HG02981 (cell line): Measurements from ENCODE around the gene SSBP1.
A peak's percentile ranks its signal among the peaks of the same experiment; 100 is the strongest.
"Not testable (repeated sequence)": the region's sequence is repeated elsewhere in the genome, so short reads cannot be mapped to it uniquely, and the experiment has no call there.

Source experiments
- ATAC-seq: cut with Tn5 transposase; IDR thresholded peaks from one replicate; pipeline ENCODE4 v1.9.1; 2021; ENCODE audit warnings: mild to moderate bottlenecking, moderate library complexity; ENCODE audit not compliant: unreplicated experiment

Gene SSBP1

DNA sequence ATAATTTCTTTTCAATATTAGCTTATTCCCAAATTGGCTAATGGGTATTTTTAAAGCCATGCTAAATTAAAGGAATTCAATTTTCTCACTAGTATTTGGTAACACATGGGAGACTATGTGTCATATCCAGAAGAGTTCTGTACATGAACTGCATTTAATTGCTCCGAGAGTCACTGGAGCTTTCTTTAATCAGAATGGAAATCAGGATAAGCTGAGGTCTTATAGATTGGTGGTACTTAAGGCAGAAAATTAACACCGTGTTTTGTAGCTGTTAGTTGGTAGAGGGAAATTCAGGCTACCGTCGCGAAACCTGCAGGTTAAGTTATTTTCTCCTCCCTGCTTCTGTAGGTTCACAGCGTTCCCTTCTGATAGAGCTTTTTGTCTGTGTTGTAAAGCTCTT is 29.8 kb upstream of the SSBP1 start, which contains the start of gene WEE2:
Gene WEE2, plus strand, starts transcription at position 3 of the 400 bp plus-strand sequence. CDS start 406 bp downstream, outside the sequence.
- no peak for ATAC-seq

DNA sequence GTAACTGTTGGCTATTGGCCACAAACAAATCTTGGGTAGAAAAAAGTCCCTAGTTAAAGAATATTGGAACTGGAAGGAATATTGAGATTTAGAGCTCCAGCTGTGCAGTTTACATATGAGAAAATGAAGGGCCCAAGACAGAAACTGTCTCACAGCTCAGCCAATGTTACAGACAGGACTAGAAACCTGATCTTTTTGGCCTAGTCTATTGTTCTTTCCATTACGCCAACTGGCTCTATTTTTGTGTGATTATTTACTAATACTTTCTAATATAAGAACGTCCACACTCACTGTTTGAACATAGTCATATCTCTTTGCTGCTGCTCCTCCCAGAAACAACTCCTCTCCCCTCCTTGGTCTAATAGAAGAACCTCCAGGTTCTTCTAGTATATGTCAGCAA is 28.8 kb upstream of the SSBP1 start:
- ATAC-seq: no peak

GRCh38 chr7:141709749-141710148 is 28.4 kb upstream of the SSBP1 start:
- no peak for ATAC-seq

DNA sequence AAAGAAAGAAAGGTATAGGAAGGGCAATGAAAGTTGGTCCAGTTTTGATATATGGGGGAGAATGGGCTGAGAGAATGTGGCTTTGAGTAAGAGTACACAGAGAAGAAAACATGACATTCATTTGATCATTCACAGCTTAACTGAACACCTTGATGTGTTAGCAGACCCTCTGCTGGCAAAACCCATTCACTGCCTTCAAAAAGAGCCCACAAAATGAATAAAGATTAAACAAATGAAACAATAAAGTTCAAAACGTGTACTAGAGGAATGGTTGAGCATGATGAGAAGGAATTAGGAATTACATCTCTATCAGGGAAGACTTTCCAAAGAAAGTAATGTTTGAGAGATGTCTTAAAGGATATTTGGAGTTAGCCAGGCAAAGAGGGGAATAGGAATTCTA is 27.9 kb upstream of the SSBP1 start:
- no peak for ATAC-seq

GRCh38 chr7:141712603-141713255 is 25.4 kb upstream of the SSBP1 start:
- ATAC-seq: no peak

- no peak for ATAC-seq
Observed at GRCh38 chr7:141713890-141714289, 24.3 kb upstream of the SSBP1 start.

GRCh38 chr7:141714571-141714970 is 23.6 kb upstream of the SSBP1 start:
- no peak for ATAC-seq

DNA sequence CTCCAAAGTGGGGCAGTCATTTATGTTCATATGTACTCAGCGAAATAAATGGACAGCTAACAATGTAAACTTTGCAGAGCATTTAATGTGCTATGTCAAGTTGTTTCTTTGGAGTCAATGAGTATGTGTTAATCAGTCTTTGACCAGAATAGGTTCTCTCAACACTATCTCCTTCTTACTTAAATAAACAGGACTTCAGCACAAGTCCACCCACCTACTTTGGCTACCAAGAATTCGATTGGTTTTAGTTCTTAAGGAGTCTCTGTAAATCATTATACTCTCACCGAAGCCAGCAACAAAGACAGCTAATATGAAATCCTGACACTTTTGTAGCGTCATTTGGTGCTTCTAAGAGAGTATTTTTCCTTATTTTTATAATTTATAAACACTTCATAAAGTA is 23.1 kb upstream of the SSBP1 start:
- ATAC-seq: no peak

DNA sequence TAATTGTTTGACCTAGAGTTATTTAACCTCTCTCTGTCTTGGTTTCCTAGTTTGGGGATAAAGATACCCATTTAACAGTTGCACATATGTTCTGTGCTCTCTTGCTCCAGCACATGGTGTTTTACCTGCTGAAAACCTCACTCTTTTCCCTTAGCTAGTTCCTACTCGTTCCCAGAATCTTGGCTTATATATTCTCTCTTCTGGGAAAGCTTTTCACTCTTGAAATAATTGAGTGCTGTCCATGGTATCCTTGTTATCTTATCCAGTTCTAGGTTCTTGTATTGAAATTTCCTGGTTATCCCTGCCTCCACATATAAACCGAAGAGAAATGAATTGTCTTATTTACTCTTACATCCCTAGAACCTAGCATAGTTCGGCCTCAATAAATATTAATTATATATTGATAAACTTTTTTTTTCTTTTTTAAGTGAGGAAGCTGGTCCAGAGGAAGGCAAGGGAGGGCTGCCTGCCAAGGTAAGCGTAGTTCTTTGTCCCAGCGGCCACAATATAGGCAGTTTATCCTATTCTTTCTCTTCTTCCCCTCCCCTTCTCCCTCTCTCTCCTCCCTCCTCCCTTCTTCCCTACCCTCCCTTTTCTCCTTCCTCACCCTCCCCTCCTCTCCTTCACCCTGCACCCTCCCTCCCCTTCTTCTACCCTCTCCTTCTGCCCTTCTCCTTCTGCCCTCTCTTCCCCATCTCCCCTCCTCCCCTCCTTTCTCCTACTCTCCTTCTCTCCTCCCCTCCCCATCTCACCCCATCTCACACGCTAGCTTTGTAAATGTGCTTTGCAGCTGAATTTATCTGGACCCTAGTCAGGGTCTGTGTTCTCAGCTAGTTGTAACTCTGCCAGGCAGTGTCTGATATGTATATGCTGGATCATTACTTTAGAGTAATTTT is 22.1 kb upstream of the SSBP1 start:
- no peak for ATAC-seq

- no peak for ATAC-seq
Observed at GRCh38 chr7:141717450-141717849, 20.7 kb upstream of the SSBP1 start.

DNA sequence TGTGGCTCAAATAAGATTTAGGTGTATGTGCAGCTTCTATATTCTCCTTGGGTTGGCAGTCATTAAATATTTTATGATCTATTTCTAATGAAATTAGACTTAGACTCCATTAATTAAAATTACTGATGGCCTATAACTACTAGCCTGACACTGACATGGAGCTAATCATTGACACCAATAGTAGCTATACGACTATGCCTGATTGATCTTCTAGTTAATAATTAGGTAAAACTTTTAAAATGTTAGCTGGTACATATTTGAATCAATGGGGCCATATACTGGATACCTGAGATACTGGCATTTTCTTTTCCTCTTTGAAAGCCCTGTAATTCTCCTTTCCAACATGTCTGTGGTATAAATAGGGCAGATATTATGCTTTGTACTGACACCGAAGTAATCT is 15.6 kb upstream of the SSBP1 start:
- peak; percentile 85 for ATAC-seq

GRCh38 chr7:141729020-141729419 is 9.1 kb upstream of the SSBP1 start:
- ATAC-seq: no peak

GRCh38 chr7:141731476-141732149 is 6.5 kb upstream of the SSBP1 start:
- ATAC-seq: no peak

DNA sequence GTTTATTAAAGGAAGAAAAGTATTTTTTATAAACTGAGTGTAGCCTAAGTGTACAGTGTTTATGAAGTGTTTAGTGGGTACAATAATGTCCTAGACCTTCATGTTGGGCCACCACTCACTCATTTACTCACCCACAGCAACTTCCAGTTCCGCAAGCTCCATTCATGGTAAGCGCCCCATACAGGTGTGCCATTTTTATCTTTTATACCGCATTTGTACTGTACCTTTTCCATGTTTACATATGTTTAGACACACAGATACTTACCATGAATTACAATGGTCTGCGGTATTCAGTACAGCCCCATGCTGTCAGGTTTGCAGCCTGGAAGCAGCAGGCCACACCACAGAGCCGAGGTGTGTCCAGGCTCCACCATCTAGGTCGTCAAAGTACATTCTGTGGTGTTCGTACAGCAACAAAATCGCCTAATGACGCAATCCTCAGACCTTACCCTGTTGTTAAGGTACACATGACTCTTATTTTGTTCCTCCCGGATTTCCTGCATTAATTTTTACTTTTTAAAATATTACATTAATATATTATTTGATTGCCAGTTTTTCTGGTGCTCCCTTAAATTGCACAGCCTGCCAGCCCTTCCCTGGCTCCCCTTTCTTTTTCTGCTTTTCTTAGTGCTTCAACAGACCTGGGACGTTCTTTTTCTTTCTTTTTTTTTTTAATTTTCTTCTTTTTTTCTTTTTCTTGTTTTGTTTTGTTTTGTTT is 881 bp upstream of the SSBP1 start:
- ATAC-seq: no peak

DNA sequence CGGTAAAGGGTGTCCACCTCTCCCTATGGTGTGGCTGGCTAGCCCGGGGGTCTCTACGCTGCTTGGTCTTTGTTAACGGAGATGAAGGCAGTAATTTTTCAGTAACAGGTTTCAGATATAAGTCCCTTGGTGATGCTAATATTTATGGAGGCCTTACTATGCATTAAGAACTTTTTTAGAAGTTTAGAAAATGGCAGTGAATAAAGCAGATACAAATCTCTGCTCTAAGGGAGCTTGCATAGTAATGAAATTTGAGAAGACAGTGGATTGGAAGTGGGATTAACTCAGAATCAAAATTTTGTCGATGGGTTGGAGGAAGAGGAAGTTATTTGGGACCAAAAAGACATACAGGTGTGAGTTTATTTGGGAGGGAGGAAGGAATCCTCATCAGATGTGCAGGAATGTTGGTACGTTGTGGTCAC is 445 bp downstream of the SSBP1 start:
- no peak for ATAC-seq

GRCh38 chr7:141739250-141739649 is 1.1 kb downstream of the SSBP1 start:
- no peak for ATAC-seq

DNA sequence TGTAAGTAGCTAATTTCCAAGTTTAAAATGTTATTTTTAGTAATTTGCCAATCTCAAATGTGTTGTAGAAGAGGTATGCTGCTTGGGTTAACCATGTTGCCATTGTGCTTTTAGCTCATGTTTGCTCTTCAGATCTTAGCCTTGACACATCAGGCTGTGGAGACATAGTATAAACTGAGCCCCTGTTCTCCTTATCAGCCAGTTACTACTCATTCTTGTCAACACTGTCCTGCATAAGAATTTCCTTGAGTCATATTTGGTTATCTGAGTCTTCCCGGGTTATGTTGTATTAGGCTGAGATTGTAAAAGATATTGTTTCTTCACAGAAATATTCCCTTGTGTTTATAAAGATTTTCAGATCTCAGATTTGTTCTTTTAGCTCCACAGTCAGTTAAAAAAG is 4.1 kb downstream of the SSBP1 start:
- ATAC-seq: no peak

GRCh38 chr7:141744131-141744530 is 6.0 kb downstream of the SSBP1 start:
- ATAC-seq: no peak

- ATAC-seq: no peak
Observed at GRCh38 chr7:141748396-141748795, 10.2 kb downstream of the SSBP1 start.

GRCh38 chr7:141751904-141752303 is 13.7 kb downstream of the SSBP1 start:
- not testable (repeated sequence) for ATAC-seq

GRCh38 chr7:141752634-141753033 is 14.5 kb downstream of the SSBP1 start:
- ATAC-seq: no peak
